SU-DHL-6 (cell line): ENCODE measurements around the gene PLPP3.
A peak's percentile ranks its signal among the peaks of the same experiment; 100 is the strongest.

Experiments
- H2AFZ ChIP-seq: fragments of 200-600 bp; sonication (generic); 2 replicates; pipeline ENCODE4 v1.6.1; 2014; ENCODE audit warnings: low read depth, mild to moderate bottlenecking, moderate library complexity, mixed read lengths, antibody characterized with exemption, low read length; ENCODE audit not compliant: severe bottlenecking
- H3F3A ChIP-seq: fragments of 200-600 bp; shearing (Covaris generic); 2 replicates; pipeline ENCODE4 v1.6.0; 2016; ENCODE audit warnings: antibody characterized with exemption, mild to moderate bottlenecking; ENCODE audit not compliant: insufficient read depth
- H3K27ac ChIP-seq: fragments of 200-600 bp; sonication (generic); 2 replicates; pipeline ENCODE4 v1.5.1; 2016; ENCODE audit warnings: low read depth, mild to moderate bottlenecking, low read length, moderate library complexity, mixed read lengths
- H3K27me3 ChIP-seq: fragments of 200-600 bp; sonication (generic), shearing (Covaris generic); 2 replicates; pipeline ENCODE4 v1.6.0; 2014; ENCODE audit warnings: mild to moderate bottlenecking, low read length
- H3K36me3 ChIP-seq: fragments of 200-600 bp; sonication (generic); 2 replicates; pipeline ENCODE4 v1.6.1; 2014; ENCODE audit warnings: mild to moderate bottlenecking, low read length, mixed read lengths
- H3K4me2 ChIP-seq: fragments of 300-600, 200-600 bp; shearing (Covaris generic), sonication (generic); 2 replicates; pipeline ENCODE4 v1.6.0; 2014; ENCODE audit warnings: low read length, low read depth, mild to moderate bottlenecking; ENCODE audit not compliant: poor library complexity, severe bottlenecking
- H3K4me3 ChIP-seq: fragments of 200-600 bp; sonication (generic); 2 replicates; pipeline ENCODE4 v1.5.1; 2014; ENCODE audit warnings: antibody characterized with exemption, low read length, mild to moderate bottlenecking, mixed read lengths; ENCODE audit not compliant: insufficient read depth, poor library complexity, severe bottlenecking
- H3K79me2 ChIP-seq: fragments of 200-600 bp; sonication (generic); 2 replicates; pipeline ENCODE4 v1.6.1; 2014; ENCODE audit warnings: mild to moderate bottlenecking, low read length, moderate library complexity; ENCODE audit not compliant: insufficient read depth
- H3K9ac ChIP-seq: fragments of 200-600 bp; sonication (generic); 2 replicates; pipeline ENCODE4 v1.7.0; 2014; ENCODE audit warnings: mild to moderate bottlenecking, low read length
- H3K9me2 ChIP-seq: fragments of 200-600 bp; sonication (generic); replicated peaks from 2 replicates; pipeline ENCODE4 v1.6.1; 2014; ENCODE audit warnings: low read length; ENCODE audit not compliant: insufficient read depth
- H3K9me3 ChIP-seq: fragments of 200-600 bp; sonication (generic); 2 replicates; pipeline ENCODE4 v1.6.1; 2014; ENCODE audit warnings: low read length, mixed read lengths; ENCODE audit not compliant: insufficient read depth
- H4K20me1 ChIP-seq: fragments of 200-600 bp; sonication (generic); 2 replicates; pipeline ENCODE4 v1.6.1; 2014; ENCODE audit warnings: low read depth, mild to moderate bottlenecking, antibody characterized with exemption, low read length, moderate library complexity, mixed read lengths
- CTCF ChIP-seq: fragments of 200-600 bp; sonication (generic); IDR thresholded peaks from one replicate; pipeline ENCODE4 v1.5.1; 2017; ENCODE audit warnings: antibody characterized with exemption, mild to moderate bottlenecking, low read length, moderate library complexity; ENCODE audit not compliant: insufficient read depth, poor library complexity, severe bottlenecking
- EZH2phosphoT487 ChIP-seq: fragments of 200-600 bp; sonication (generic), shearing (Covaris generic); conservative IDR thresholded peaks from 2 replicates; pipeline ENCODE4 v1.6.1; 2018; ENCODE audit warnings: mild to moderate bottlenecking, antibody characterized with exemption, low read length, moderate library complexity, mixed read lengths

PLPP3 gene

DNA sequence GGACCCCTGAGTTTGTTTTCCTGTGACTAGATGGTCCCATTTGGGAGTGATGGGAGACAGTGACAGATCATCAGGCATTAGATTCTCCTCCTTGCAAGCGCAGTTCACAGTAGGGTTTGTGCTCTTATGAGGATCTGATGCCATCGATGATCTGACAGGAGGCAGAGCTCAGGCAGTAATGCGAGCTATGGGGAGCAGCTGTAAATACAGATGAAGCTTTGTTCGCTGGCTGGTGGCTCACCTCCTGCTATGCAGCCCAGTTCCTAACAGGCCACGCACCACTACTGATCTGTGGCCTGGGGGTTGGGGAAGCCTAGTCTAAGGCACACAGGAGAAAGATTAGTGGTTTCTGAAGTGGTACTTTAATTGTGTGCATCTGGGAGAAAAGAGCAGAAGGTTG lies 7.1 kb upstream of the PLPP3 start:
- Histone ChIP-seq H3F3A (no peaks in the 10 kb centered on the region), H3K9ac (no peak overlapping the region), H3K9me3 (no peaks in the 10 kb centered on the region), H3K27me3 (no peaks in the 10 kb centered on the region), H3K36me3 (no peaks in the 10 kb centered on the region), H3K79me2 (no peaks in the 10 kb centered on the region), H3K9me2 (no peaks in the 10 kb centered on the region), H3K4me3 (no peak overlapping the region), H2AFZ (no peak overlapping the region), H3K4me2 (no peak overlapping the region), H3K27ac (no peak overlapping the region), H4K20me1 (no peaks in the 10 kb centered on the region)
- TF ChIP-seq EZH2phosphoT487 (no peak), CTCF (no peak)

DNA sequence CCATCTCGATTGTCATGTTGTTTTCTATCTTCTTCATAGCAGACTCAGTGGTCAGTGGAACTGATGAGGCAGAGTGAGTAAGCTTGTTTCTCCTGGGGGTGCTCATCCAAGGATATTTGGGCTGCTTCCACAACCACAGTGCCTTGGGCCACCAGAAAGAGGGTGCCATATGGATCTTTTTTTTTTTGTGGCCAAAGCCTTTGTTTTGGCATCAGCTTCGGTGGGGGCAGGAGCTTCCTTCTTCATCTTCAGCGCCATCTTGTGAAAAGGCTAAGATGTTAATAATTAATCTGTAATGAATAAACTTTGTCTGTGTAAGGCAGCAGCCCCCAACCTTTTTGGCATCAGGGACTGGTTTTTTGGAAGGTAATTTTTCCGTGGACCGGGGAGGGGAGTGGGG lies 6.6 kb upstream of the PLPP3 start:
- Histone ChIP-seq H3K9ac (no peak overlapping the region), H2AFZ (no peak overlapping the region), H3F3A (no peaks in the 10 kb centered on the region), H3K9me3 (no peaks in the 10 kb centered on the region), H3K36me3 (no peaks in the 10 kb centered on the region), H3K79me2 (no peaks in the 10 kb centered on the region), H3K4me2 (no peak overlapping the region), H3K4me3 (no peak overlapping the region), H4K20me1 (no peaks in the 10 kb centered on the region), H3K27me3 (no peaks in the 10 kb centered on the region), H3K27ac (no peak overlapping the region), H3K9me2 (no peaks in the 10 kb centered on the region)
- TF ChIP-seq EZH2phosphoT487, result no peak
- TF ChIP-seq CTCF, result no peak

- Histone ChIP-seq H3K79me2 (no peaks in the 10 kb centered on the region), H3K4me2 (no peak overlapping the region), H3F3A (no peaks in the 10 kb centered on the region), H3K9me3 (no peaks in the 10 kb centered on the region), H3K27me3 (no peaks in the 10 kb centered on the region), H4K20me1 (no peaks in the 10 kb centered on the region), H3K36me3 (no peaks in the 10 kb centered on the region), H3K27ac (no peak overlapping the region), H3K9ac (no peak overlapping the region), H3K9me2 (no peaks in the 10 kb centered on the region), H3K4me3 (no peak overlapping the region), H2AFZ (no peak overlapping the region)
- TF ChIP-seq EZH2phosphoT487 (no peak), CTCF (peak; percentile 49)
Measured at GRCh38 chr1:56584910-56585528, 5.7 kb upstream of the PLPP3 start.
